Measurements from ENCODE around the gene ASCC1.

ASCC1 gene

GRCh38 chr10:72080042-72080975 is 135.8 kb downstream of the ASCC1 start:
- DNase-seq, result no peak

- peak; percentile 38 to 43 for DNase-seq
Measured at GRCh38 chr10:72079356-72079755, 136.7 kb downstream of the ASCC1 start.

DNA sequence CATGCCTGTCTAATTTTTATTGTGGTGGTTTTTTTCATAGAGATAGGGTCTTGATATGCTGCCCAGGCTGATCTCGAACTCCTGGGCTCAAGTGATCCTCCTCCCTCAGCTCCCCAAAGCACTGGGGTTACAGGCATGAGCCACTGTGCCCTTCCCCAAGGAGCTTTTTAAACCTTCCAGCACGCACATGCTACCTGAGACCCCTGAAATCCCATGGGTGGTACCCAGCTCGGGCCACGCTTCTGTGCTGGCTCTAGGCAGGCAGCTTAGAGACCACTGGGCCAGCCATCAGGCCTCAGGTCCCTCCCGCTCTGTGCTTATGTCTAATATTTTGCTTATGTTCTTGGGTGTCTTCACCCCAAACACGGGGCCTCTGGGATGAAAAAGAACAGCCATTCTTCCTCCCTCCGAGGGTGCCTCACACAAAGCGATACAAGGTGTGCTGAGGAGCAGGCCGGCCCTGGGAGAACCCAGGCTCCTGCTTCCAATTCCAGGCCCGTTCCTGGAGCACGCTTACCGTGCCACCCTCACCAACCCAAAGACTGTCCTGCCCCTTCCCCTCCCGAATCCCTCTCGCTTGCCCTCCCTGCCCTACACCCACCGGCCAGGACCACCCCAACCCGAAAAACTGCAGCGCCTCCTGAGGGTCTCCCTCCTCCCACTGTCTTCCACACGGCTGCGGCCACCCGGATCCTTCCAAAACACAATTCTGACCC is 138.6 kb downstream of the ASCC1 start:
- DNase-seq, result no peak

DNA sequence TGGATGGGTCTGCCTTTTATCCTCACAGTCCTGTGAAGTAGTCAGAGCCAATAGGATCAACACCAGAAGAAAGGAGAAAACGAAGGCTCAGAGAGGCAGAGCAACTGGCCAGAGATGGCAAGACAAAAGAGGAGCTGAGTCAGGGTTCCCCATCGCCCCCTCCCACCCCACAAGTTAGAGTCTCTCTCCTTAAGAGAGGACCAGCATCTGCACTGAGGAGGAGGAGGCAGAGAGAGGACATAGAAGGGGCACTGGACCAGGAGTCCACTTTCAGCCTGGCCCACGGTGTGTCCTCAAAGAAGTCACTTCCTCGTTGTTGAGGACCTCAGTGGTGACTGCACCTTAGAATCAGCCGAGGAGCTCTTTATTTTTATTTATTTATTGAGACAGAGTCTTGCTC is 139.3 kb downstream of the ASCC1 start:
- DNase-seq, result no peak

DNA sequence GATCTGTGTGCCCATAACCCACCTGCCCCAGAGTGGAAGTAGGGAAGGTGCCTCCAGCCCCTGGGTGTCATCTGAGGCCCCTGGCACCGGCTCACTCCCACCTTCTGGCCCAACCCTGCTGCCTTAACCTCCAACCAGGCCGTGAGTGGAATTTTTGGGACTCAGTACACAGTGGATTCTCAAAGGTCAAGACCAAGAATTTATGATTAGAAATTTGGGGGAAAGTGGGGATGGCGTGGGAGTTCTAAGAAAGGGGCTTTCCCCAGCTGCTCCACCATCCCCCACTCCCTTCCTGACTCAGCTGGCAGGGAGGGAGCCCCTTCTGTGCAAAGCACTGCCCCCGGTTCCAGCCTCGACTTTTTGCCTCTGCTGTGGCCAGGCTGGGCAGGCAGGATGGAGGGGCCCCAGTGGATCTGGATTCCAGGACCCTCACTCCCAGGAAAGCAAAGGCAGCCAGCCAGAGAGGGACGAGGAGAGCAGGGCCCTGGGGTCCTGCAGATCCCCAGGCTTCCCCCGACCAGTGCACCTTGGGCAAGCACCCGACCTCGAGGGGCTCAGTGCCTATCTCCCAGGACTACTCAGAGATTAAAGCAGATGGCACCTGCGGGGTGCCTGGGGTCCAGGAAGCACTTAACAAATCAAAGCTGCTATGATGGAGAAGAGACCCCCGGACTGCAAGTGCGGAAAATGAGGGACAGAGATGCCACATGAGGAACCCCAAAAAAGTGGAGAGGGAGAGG is 140.5 kb downstream of the ASCC1 start:
- DNase-seq, result no peak

DNA sequence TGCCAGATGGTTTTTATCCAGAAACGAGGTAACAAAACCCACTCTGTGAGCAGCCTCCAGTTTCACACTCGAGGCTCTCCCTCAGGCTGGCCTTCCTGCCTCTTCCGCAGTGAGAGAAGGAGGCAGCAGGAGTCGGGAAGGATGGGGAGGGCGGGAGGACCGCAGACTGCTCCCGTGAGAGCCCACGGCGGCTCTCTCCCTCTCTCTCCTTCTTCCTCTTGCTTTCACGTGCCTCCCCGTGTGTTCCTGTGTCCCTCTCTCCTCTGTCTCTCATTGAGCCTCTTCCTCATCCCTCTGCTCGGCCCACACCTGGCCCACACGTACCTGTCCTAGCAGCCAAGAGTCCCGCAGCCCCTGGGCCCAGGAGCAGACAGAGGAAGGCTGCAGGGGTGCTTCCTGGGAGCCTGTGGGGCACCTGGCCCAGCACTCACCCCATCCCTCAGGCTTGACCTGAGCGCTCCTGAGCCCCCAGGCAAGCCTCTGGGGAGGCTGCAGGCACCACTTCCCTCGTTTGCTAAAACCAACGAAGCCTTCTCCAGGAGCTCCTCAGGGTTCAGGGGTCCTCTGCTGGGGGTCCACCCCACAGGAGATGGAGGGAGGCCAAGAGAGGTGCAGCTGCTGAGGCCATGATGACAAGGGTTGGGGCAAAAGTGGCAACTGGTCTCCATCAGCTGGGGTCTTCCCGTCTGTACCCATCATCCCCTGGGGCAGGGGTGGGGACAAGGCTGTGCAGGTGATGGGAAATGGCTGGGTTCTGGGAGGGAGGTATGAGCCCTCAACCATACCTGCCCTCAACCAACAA is 141.3 kb downstream of the ASCC1 start:
- no peak for DNase-seq

DNA sequence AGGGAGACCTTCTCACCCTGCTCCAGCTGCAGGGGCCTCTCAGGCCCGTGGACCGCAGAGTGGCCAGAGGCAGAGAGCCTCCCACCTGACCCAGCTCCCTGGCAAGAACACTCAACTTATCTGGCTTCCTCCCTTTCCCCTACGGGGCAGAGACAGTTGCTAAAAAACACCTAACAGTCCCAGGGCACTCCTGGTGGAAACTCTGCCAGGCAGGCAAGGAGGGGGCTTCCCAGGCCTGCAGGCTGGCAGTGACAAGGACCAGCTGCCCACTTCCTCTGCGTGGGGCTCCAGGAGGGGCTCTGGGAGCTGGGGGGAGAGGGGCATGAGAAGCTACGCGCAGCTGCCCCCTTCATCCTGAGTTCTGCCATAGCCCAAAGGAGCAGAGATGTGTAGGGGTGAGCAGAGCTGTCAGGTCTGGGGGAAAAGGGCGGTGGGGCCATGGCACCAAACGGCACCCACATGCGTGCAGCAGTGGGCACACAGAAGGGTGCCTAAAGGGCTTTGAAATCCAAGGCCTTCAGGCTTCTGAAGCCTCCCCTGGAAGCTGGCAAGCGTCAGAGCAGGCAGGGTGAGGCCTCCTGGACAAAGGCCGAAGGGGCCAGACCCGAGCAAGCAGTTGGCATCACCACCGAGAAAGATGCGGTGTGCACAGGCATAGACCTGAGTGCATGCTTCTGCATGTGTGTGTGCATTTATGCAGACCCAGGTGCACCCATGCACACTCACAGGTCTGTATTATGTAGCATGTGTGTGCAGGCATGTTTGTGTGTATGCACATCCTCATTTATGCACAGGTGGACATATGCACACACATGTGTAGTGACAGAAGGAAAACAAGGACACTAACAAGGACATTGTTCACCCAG is 142.1 kb downstream of the ASCC1 start:
- DNase-seq, result no peak

- no peak for DNase-seq
Measured at GRCh38 chr10:72072639-72073038, 143.4 kb downstream of the ASCC1 start.

DNA sequence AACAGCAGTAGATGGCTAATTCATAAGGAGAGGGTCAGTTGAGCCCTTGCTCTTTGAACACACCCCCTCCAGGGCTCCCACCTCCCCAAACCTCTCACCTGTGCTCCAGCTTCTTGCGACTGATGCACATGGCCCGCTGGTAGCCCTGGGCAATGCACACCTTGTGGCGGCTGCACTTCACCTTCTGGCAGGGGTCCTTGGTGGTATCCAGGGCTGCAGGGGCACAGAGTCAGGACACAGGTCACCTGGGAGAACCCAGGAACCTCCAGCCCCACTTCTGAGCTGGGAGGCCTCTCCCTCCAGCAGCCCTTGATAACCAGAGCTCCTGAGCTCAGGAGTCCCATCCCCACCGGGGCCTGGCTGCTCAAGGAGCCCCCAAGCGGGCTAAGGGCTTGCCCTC is 144.0 kb downstream of the ASCC1 start:
- DNase-seq, result no peak

DNA sequence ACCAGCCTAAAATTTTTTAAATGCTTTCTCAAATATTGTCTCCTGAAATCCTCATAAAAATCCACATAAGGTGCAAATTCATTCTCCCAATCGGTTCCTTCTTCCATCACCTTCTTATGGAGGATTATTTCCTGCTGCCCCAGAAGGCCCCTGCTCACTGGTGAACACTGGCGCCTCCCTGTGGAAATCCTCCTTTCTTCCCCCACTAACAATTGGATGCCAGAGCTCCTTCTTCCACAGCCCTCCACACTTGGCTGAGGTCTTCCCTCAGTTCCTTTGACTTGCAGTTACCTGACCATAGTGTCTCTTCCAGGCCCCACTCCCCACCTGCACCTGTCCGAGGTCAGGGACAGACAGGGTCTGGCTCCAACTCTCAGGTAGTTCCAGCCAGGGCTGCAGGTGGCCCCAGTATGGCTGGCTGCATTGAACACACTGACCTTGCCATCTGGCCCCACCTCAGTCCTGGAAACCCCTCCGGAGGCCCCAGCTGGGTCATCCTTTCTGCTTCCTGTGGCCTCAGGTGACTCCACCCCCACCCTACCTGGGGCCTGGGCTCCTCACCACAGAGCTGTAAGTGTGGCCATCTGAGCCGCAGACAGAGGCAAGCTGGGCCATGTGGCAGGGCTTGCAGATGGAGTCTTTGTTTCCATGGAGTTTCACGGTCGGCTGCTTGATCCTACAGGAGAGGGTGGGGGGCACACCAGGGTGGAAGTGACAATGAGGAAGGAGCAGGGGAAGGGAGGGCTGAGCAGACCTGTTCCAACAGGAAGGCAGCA is 146.1 kb downstream of the ASCC1 start:
- DNase-seq, result no peak

GRCh38 chr10:72068901-72069446 is 147.1 kb downstream of the ASCC1 start:
- DNase-seq, result no peak

DNA sequence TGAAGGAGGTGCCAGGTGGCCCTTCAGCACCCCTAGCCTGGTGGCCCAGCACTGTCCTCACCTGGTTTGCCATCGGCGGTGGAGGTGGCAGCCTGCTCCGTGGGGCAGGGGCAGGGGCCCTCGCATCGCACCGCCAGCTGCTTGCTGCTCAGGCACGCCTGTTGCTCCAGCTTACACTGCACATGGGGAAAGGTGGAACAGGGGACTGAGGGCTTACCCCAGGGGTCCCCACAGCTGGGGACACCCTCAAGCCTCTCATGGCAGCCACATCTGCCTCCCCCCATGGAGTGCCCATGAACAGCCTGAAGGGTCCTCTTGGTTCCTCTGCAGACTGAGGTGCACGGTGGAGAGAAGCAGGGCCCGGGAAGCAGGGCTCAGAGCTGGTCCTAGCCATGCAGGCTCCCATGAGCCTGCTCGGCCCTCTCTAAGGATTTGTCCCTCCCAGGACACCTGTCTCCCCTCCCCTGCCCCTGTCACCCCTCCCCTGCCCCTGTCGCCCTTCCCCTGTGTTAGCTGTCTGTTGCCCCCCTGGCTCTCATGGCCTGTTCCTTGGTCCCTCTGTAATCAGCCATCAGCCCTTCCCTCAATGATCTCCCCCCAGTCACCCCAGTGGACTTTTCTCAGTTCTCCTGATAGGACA is 147.8 kb downstream of the ASCC1 start:
- DNase-seq, result no peak

- no peak for DNase-seq
Measured at GRCh38 chr10:72067463-72068125, 148.5 kb downstream of the ASCC1 start.

DNA sequence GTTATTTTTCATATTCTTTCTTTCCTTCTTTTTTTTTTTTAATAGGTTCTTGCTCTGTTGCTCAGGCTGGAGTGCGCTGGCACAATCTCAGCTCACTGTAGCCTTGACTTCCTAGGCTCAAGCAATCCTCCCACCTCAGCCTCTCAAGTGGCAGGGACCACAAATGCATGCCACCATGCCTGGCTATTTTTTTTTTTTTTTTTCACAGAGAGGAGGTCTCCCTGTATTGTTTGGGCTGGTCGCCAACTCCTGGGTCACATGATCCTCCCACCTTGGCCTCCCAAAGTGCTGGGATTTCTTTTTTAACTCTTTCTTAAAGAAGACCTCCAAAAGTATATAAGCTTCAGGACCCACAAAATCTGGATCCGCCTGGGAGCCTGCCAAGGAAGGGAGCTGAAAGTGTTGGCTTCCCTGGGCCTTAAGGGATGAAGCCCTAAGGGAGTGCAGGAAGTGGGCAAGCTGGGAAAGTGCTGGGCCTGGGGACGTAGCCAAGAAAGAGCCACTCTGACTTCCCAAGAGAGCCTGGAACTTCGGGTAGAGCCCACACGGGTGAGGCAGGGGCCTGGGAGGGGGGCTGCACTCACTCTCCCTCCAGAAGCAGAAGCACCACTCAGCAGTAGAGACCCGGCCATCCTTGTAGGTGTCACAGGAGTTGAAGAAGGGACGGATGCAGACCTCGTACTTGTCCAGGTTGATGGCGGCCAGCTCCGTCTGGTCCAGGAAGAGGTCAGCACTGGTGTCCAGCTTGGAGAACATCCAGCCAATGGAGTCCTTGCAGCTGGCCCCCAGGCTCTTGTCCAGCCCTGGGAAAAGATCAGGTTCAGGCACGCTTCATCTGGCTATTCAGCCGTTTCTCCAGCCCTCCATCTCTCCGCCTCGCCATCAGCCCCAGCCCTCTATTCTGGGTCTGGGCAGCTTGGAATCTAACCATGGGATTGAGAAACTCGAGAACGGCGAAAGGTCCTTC is 149.5 kb downstream of the ASCC1 start:
- DNase-seq, result no peak

GRCh38 chr10:72065439-72066025 is 150.5 kb downstream of the ASCC1 start:
- DNase-seq, result no peak

DNA sequence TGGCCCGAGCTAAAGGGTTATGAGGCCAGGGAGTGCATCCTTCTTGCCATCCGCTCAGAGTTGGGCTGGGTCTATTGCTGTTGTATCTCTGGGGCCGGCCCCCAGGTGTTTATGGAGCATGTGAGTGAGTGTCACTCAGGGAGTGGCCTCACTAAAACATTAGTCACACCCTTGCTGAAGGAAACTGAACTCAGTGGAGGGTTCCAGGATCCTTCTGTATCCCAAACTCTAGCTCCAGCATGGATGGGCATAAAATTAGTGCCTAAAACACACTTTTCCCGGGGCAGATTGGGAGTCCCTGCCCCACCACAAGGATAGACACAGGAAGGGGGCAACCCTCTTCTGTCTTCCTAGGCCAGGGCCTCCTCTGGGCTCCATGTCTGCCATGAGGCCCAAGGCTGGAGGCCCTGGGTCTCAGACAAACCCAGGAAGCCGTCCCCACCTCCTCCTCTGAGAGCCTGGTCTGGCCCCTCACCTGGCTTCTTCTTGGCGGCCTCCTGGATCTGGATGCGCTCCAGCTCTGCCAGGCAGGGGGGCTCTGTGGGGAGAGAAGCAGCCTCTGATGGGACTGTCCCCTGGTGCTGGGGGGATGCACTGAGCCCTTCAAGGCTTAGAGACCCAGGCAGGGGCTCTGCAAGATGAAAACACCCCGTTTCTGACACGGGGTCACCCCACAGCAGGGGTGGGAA is 152.2 kb downstream of the ASCC1 start:
- DNase-seq, result no peak
